GM18870 (cell line): ENCODE results near the gene MRPS9.

Source experiments
- ATAC-seq: cut with Tn5 transposase; IDR thresholded peaks from one replicate; pipeline ENCODE4 v1.9.1; 2021; ENCODE audit warnings: moderate library complexity; ENCODE audit not compliant: unreplicated experiment

MRPS9 gene

DNA sequence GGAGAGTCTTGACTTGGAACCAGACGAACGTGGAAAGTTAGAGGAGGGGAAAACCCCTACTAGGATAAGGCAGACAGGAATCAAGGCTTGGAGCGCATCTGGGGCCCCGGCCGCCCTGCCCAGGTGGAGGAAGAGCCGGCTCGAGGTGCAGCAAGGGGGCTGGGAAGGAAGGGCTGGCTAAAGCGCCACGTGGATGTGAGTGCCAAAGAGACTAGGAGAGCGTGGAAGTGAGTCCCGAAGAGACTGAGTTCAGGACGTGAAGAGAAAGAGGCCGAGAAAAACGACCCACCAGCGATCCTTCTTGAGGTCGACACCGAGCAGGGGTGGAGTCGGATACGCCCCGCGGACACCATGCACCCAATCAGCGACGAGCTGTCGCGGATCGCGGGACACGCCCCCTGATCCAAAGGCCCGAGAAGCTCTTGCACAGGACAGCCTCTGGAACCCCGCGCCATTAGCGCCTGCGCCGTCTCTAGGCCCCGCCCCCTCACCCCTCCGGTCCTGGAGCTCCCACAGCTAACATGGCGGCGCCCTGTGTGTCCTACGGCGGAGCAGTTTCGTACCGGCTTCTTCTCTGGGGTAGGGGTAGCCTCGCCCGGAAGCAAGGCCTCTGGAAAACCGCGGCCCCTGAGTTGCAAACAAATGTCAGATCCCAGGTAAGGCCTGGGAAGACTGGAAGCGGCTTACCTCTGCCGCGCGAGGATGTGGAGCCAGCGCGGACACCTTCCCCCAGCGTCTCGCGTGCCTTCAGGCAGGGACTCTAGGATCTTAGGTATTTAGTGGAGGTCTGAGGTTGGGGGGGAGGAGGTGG lies at the start of gene MRPS9:
MRPS9 (plus strand) TSS at position 498 of the 811 bp plus-strand sequence; CDS start at position 522, 24 bp downstream.
- ATAC-seq: peak; percentile 99

DNA sequence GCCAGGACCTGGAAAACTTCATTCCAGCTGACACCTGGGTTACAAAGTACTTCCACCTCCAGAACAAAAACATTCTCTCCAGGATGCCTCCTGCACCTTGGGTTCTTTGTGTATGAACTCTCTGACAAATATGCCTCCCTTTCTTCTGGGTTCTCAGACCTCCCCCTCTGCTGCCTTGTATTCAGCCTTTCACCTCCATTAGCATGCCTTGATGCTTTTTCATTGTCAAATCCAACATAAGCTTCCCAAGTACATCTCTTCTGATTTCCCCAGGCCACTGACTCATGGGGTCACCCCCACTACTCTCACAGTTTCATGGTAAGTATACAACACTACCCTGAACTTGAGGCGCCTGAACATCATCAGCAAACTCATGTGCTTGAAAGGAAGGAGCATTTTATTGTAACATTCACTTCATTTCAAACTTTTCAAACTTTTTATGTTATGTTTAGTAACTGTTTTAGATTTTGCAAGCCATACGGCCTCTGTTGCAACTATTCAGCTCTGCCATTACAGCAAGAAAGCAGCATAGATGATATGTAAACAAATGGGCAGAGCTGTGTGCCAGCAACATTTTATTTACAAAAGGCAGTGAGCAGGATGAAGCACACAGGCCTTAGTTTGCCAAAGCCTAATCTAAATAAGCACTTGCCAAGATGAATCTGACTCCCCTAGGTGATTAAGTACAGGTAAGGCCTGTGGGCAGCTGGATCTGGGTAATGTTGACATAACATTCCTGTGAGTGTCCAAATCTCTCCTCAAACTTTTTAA lies 32.5 kb upstream of the MRPS9 start:
- ATAC-seq: no peak

DNA sequence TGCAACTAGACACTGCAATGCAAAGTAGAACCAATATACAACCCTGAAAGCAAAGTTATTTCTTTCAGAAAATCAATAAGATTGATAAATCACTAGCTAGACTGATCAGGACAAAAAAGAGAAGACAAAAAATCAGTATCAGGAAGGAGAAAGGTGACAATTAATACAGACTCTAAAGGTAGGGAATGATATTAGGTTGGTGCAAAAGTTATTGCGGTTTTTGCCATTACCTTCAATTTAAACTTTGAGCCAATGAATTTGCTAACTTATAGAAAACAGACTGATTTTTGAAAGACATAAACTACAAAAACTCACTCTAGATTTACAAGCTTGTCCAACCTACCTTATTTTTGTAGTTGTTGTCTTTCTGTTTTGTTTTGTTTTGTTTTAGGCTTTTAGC lies 30.5 kb upstream of the MRPS9 start:
- ATAC-seq: no peak

DNA sequence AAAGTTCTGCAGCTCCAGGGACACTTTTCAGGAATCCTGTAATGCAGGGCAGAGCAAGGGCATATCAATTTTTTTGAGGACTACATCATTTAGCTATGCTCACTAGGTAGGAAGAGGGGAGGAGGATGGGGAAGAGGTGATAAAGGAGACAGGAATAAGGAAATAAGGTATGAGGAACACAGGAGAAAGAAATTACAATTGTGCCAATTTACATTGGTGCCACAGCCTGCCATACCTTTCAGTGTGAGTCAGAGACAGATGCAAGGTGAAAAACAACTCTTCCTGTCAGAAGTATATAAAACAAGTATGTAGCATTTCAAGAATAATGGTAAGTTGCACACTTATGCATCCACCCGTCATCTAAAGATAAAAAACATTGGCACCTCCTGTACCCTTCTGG lies 5.4 kb upstream of the MRPS9 start:
- no peak for ATAC-seq

DNA sequence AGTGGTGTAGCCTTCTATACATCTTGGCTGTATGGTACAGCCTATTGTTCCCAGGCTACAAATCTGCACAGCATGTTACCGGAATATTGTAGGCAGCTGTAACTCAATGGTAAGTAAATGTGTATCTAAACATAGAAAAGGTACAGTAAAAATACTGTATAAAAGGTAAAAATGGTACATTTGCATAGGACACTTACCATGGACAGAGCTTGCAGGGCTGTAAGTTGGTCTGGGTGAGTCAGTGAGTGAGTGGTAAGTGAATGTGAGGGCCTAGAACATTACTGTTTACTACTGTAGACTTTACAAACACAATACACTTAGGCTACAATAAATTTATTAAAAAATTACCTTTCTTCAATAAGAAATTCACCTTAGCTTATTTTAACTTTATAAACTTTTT lies 3.7 kb upstream of the MRPS9 start:
- ATAC-seq: no peak

DNA sequence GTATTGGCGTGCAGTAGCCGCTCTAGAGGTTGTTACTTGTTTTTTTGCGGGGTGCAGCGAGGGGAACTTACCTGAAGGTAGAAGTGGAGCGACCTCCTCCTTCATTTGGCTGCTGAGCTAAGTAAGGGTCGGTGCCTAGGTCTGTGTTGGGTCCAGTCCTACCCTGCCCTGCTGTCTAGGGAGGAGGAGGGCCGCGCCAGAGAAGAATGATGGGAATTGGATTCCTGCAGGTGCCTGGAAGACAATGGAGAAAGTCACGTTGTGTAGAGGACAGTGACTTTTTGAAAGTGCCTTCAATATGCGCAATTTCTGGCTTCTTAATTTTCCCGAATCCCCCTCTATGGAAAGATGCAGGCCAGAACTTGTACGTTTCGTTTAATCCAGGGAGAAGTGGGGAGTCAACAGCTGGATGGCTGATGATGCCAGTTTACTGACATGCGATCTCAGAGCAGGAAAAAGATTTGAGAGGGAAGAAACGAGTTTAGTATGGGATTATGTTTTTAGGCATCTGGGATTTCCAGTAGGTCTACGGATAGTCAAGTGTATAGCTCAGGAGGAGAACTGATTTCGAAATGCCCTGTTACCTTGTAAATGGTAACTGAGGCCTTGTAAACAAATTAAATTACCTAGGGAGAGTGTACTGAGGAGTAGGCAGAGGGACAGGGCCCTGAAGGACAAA lies 653 bp downstream of the MRPS9 start:
- peak; percentile 2 for ATAC-seq

DNA sequence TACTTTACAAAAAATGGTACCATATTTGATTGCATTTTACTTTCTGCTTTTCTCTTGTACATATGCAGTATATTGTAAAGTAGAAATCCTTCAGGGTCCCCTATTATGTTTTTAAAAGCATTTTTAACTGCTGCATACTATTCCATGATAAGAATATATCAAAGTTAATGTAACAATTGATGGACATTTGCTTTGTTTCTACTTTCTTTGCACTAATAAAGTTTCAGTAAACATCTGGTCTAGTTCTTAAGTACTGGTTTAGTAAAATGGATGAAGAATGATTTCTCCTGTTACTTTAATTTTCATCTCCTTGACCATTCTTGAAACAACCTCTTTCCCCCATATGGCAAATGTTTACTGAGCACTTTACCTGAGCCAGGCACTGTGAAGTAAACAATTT lies 1.7 kb downstream of the MRPS9 start:
- no peak for ATAC-seq

DNA sequence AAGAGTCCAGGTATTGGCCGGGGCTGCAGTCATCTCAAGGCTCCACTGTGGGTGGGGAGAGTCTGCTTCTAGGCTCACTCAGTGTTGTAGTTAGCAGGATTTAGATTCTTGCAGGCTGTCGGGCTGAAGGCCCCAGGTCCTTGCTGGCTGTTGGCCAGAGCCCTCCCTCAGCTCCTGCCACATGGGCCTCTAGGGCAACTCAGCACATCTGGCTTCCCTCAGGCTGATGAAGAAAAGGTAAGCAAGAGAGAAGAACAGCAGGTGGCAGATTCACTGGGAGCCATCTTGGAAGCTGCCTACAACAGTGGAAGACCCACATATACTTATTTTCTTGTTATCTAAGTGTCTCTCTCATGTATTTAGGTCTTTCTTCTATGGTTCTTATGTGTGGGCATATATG lies 4.3 kb downstream of the MRPS9 start:
- no peak for ATAC-seq

DNA sequence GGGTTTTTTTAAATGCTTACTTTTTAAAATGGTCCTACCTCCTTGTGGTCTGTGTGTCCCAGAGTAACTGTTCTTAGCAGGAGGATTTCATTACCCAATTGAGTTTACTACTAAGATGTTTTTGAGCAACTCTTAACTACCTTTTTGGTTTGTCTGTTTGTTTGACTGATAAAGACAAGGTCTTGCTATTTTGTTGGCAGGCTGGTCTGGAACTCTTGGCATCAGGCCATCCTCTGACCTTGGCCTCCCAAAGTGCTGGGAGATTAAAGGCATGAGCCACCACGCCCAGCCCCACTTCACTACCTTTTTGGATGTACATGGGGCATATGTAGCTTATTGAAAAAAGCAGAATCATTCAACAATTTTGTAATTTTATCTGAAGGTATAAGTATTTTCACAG lies 14.9 kb downstream of the MRPS9 start:
- no peak for ATAC-seq

DNA sequence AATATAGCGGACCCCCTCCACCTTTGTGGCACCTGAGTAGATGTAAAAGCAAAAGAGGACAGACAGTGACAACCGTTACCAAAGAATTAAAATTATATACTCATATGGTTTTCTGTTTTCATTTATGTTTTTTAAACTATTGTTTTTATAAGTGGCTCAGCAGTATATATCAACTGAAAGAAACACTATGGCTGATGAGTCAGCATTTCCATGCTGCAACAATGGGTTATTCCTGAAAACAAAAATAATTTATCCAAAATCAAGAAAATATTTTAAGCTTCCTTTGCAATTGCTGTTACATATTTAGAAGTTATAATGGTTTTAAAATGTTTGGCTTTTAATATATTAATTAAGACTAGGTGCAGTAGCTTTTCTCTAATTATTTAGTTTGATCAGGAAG lies 17.7 kb downstream of the MRPS9 start:
- ATAC-seq: no peak

DNA sequence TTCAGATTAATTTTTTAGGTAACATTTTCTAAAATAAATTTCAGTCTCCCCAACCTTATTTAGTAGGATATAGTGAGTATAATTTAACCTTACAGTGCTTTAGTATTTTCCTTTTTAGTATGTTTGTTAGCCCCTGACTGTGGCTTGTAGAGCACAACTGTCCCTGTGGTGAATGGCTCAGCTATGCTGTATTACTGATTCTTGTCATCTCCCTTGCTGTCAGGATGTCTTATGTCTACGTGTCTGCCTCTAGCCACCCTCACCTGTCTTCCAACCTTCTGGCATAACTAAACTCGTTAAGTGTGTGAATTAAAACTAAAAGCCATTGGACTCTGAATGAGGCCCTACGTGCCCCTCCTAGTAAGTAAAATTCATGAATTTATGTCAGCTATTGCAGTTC lies 18.4 kb downstream of the MRPS9 start:
- ATAC-seq: no peak

DNA sequence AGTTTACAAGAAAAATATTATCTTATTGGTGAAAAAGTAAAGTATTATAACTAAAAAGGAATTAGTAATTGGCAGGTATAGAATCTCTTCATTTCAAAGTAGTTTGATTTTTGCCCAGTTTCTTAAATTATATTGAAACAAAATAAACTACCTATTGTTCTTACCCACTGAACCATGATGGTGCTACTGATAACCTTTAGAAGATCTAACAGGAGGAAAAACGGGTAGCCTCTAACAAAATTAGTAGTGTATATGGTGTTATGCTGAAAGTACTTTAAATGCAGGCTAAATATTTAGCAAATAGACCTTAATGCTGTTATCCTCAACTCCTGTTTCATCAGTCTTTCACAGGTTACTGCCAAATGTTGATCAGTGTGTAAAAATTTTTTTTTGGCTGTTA lies 19.1 kb downstream of the MRPS9 start:
- no peak for ATAC-seq

DNA sequence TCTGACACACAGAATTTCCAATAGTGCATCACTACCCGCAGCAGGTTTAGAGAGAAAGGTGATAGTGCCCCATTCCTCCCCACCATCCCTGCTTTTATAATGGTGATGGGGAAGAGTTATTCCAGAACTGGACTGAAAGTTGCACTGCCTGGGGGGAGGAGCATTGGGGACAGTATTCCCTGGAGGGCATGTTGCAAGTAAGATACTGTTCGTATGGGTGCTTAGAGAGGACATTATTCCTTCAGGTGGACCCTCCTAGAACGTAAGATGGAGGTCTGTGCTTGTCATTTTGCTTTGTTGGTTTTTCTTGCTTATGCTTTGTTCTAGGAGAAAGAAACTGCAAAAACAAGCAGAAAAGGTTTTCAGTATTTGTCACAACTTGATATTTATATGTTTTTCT lies 23.7 kb downstream of the MRPS9 start:
- ATAC-seq: no peak

DNA sequence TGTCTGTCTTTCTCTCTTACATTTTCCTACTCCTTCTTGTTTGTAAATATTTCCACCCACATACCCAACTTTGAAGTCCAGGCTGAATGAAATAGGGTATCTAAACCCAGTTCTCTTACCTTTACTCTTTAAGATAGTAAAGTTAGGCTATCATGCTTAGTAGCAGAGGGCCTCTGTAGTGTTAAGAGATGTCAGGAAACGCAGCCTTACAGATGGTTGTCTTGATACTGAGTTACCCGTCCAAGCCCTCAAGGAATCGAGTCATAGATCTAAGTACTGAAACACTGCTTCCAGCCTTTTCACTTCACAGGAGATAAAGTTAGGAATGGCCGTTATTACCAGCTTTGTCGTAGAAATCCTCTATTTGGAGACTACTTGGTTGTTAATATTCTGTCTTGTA lies 24.3 kb downstream of the MRPS9 start:
- no peak for ATAC-seq

DNA sequence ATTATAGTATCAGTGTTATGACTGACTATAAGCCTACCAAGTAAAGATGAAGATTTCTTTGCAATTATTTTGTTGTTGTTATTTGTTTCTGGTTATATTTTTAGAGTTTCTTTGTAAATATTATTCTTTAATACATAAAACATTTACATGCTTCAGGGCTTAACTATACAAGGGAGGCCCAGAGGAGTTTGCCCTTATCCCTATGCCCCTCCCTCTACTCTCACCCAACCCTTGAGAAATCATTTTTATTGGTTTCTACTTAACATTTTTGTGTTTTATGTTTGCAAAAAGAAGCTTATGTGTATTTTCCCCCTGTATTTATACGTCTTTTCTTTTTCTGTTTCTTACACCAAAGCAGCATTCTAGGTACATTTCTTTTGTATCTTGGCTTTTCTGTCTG lies 30.5 kb downstream of the MRPS9 start:
- no peak for ATAC-seq

DNA sequence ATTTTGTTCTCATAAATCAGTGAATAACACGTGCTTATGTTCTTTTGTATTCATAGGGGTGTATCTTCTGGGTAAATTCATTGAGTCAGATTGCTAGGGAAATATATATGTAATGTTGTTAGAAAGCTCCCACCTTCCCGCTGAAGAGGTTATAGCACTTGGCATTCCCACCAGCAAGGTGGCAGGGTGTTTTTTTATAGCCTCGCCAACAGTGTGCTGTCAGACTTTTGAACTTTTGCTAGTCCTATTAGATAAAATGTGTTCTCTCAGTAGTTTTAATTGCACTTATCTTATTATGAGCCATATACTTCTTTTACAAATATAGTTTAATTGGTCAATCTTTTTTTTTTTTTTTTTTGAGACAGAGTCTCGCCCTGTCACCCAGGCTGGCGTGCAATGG lies 31.0 kb downstream of the MRPS9 start:
- ATAC-seq: no peak

DNA sequence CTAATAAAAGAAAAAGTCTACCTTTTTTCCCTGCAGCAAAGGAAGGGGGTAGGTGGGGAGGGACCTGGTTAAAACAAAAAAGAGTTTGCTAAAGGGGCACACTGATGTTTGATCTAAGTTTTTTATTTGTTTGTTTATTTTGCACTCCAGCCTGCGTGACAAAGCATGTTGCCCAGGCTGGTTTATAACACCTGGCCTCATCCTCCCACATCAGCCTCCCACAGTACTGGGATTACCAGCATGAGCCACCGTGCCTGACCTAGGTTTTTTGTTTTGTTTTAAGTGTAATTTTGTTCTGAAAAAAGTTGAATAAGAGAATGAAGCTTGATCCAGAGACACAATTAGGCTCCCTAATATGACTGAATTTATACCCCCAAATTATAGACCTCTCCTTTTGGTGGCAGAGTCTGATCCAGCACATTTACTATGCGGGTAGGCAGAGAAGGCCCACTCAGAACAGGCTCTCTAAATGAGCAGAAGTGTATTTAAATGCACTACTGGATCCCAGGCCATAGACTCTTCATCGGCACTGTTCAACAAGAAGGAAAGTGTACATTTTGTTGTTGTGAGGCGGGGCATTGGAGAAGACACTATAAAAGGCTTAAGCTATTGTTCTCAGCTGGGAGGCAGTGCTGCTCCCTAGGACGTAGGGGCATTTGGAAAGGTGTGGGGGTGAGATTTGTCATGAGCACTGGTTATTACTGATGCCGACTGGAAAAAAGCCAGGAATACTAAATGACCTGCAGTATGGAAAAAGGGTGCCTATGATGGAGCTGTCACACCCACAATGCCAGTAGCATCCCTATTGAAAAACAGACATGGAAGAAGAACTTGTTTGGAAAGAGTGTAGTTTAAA lies 32.4 kb downstream of the MRPS9 start:
- no peak for ATAC-seq

DNA sequence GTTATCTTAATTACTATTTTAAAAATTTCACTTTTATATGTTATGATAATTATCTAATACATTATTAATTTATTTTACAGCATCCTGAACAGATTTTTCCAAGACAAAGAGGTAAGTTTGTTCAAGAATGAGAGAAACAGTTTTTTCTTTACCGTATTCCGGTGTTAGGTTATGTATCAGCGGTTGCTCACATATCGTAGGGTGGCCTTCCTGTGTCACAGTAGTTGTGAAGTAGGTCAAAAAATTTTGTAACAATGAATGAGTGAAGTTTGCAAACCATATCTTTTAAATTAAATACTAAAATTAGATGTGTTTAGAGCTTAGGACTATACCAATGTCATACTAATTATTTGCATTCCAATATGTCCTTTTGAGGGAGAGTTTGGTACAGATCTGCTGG lies 33.5 kb downstream of the MRPS9 start:
- no peak for ATAC-seq

DNA sequence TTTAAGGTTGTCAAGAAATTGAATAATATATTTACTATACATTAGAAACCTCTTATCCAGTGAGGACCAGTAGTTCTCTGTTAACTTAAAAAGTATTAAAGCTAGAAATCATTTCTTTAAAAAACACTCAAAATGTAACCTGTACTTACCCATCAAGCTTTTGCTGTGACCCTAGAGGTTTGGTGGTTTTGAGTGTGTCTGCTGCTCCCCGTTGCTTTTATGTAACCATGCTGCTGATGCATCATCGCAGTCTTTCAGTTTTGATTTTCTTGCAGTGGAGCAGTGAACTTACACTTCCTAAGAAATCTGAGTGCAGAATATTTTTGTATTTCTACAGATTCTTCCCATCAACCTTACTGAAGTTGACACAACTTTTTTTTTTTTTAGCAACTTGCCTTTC lies 34.2 kb downstream of the MRPS9 start:
- peak; percentile 85 for ATAC-seq

DNA sequence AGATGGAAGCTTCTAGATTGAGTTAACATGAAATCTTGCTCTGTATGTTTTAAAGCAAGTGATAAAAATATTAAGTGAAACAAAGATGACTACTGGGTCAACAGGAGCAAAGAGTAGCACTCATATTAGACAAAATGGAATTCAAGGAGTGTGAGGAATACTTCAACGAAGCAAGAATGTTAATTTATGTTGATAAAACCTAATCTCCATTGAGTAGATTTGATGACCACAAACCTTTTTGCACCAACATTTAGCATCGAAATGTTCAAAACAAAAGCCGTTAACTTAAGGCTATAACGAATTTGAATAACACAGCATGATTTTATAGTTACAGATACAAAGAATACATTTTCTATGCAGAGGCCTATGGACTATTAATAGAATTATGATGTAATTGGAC lies 35.7 kb downstream of the MRPS9 start:
- ATAC-seq: no peak

DNA sequence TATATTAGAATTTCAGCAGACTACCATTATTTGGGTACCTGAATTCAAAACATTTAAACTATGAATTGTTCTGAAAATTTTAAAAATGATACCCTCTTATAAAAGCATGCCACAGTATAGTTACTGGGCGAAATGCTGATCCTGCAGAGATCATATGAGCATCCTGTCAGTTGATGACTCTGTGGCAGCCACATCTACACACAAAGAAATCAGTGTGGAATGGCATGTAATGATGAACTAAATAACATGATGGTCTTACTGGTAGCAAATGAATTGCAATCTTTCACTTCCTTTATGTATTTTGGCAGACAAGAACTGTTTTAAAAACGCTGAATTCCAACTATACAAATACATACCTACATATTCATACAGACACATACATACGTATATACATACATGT lies 38.3 kb downstream of the MRPS9 start:
- no peak for ATAC-seq
